Urinary bladder (tissue), 4 donors: Measurements from ENCODE around the gene TBCK. TPM values are rescaled to one million over a fixed set of nuclear protein-coding genes. Genes with fewer than 3 reads are reported as not detected.
A peak's percentile ranks its signal among the peaks of the same experiment; 100 is the strongest.

Experiments used
- DNase-seq: peaks from one replicate; pipeline ENCODE4 v3.0.0-alpha.2; 2015; ENCODE audit errors: extremely low spot score
- H3K27ac ChIP-seq: one replicate; pipeline ENCODE4 v1.5.1; 2013; ENCODE audit warnings: low read depth, mild to moderate bottlenecking, moderate library complexity
- H3K36me3 ChIP-seq: one replicate; pipeline ENCODE4 v1.6.1; 2013; ENCODE audit warnings: mild to moderate bottlenecking, moderate library complexity; ENCODE audit not compliant: insufficient read depth
- H3K4me1 ChIP-seq: one replicate; pipeline ENCODE4 v1.6.1; 2013; ENCODE audit warnings: mild to moderate bottlenecking, moderate library complexity; ENCODE audit not compliant: insufficient read depth
- H3K4me3 ChIP-seq: one replicate; pipeline ENCODE4 v1.5.1; 2013; ENCODE audit warnings: low read depth, low read length
- WGBS: extraction: QIAGEN DNeasy Blood & Tissue Kit; methylation state at CpG from one replicate; pipeline ENCODE4 v1.1.7; 2013; 5-methylcytosine and 5-hydroxymethylcytosine counted together
- polyA plus RNA-seq: library from polyadenylated mRNA; stranded (reverse); fragments of 200-250 nt; gene quantifications from one replicate; pipeline ENCODE4 v1.2.3, GENCODE V29; 2013
- total RNA-seq: library from RNA; depleted of rRNA; stranded (reverse); fragments of >200 nt; gene quantifications from one replicate; pipeline ENCODE4 v1.2.3, GENCODE V29; 2014
- donor health status: healthy with polysubstance abuse.
- donor health status: healthy.

The TBCK gene
- total and polyA plus RNA-seq, 2 donors = 14.1 to 113 TPM

DNA sequence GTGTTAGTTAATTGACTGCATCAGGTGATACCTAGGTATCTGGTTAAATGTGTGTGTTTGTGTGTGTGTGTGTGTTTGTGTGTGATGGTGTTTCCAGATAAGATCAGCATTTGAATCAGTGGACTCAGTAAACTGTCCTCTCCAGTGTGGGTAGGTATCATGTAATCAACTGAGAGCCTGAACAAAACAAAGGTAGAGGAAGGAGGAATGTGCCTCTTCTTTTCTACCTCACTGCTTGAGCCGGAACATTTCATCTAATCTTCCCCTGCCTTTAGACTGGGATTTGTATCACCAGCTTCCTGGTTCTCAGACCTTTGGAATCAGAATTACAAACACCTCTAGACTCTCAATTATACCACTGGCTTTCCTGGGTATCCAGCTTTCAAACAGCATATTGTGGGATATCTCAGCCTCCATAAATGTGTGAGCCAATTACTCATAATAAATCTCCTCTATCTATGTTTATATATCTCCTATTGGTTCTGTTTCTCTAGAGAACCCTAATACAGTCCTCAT lies 120.5 kb downstream of the TBCK start:
- Histone ChIP-seq H3K4me1 (no peaks in the 10 kb centered on the region), H3K4me3 (no peak overlapping the region), H3K36me3 (no peaks in the 10 kb centered on the region), H3K27ac (no peak overlapping the region)
- 97% methylated on average over 1 of the region's 1 CpG for WGBS
- no peak for DNase-seq

DNA sequence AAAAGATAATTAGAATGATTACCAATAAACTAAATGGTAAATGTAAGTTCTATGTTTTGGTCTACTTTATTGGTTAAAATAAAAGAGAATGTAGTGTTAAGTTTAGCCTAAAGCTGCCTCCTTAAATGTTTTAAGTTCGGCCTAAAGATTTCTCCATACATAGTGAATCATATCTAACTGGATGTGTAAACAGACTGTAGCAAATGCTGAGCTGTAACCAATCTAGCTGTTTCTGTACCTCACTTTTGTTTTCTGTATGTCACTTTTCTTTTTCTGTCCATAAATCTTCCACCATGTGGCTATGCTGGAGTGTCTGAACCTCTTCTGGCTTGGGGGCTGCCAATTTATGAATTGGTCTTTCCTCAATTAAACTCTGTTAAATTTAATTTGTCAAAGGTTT lies 121.2 kb downstream of the TBCK start:
- no peak for DNase-seq
- Histone ChIP-seq H3K4me3 (no peak overlapping the region), H3K27ac (no peak overlapping the region), H3K4me1 (no peaks in the 10 kb centered on the region), H3K36me3 (no peaks in the 10 kb centered on the region)
- 95% methylated on average over 1 of the region's 1 CpG for WGBS

DNA sequence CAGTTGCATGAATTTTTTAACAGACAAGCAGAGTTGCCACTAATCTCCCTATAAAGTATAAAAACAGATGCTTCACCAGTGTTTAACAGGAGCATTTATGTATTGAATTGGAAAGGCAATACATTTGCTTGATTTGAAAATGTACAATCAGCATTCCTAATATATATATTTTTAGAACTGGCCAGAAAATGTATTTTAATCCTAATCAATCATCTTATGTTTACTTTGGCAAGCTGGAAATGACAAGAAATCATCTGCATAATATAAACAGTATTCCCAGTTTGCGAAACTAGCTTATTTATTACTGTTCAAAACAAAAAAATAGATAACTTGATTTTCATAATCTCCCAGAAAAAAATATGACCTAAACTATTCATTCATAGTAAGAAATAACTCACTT lies 123.9 kb downstream of the TBCK start:
- H3K27ac ChIP-seq = no peak overlapping the region
- no peak for DNase-seq
- 87% methylated on average over 1 of the region's 1 CpG for WGBS
- no peaks in the 10 kb centered on the region for H3K36me3 ChIP-seq
- H3K4me3 ChIP-seq = no peak overlapping the region
- no peaks in the 10 kb centered on the region for H3K4me1 ChIP-seq

DNA sequence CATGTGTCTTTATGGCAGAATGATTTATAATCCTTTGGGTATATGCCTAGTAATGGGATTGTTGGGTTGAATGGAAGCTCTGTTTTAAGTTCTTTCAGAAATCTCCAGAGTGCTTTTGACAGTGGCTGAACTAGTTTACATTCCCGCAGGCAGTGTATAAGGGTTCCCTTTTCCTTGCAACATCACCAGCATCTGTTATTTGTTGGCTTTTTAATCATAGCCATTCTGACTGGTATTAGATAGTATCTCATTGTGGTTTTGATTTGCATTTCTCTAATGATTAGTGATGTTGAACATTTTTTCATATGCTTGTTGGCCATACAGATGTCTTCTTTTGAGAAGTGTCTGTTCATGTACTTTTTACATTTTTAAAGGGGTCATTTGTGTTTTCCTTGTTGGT lies 129.8 kb downstream of the TBCK start:
- WGBS = 93% methylated on average over 1 of the region's 1 CpG
- H3K4me3 ChIP-seq = no peak overlapping the region
- H3K36me3 ChIP-seq = no peaks in the 10 kb centered on the region
- H3K27ac ChIP-seq = no peak overlapping the region
- no peaks in the 10 kb centered on the region for H3K4me1 ChIP-seq
- no peak for DNase-seq

DNA sequence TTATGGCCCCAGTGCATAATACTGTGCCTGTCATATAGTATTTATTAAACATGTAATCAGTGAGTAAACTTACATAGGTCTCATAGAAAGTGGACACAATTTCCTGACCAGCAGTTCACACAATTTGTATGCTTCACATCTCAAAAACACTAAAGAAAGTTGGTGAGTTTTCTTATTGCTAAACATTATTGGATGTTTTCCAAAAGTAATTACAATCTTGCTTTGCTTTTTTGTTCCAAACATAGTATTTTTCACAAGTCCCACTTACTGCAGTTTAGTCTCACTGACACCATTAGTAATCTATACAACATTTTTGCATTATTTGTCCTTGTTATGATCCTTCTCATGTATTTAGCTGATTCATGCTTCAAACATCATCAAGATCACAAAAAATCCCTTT lies 132.5 kb downstream of the TBCK start:
- no peak overlapping the region for H3K27ac ChIP-seq
- H3K36me3 ChIP-seq = no peaks in the 10 kb centered on the region
- H3K4me1 ChIP-seq = no peaks in the 10 kb centered on the region
- DNase-seq = no peak
- no peak overlapping the region for H3K4me3 ChIP-seq

DNA sequence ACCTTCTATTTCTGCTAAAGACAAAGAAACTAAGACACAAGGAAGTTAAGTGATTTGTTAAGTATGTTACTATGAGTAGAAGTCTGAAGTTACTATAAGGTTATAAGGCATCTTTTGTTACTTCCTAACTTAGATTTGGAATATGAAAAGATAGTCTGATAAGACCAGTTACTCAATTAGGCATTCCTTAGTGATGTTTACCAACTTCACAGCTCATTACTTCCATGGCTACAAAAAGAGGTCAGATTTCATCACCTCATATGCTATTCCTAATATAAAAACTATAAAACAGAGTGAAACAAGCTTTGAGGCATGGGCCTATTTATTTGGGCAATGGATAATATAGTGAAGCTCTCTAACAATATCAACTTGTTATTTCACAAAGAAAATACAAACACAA lies 143.1 kb downstream of the TBCK start:
- Histone ChIP-seq H3K4me3 (no peak overlapping the region), H3K4me1 (no peaks in the 10 kb centered on the region), H3K27ac (no peak overlapping the region), H3K36me3 (no peaks in the 10 kb centered on the region)
- no peak for DNase-seq

DNA sequence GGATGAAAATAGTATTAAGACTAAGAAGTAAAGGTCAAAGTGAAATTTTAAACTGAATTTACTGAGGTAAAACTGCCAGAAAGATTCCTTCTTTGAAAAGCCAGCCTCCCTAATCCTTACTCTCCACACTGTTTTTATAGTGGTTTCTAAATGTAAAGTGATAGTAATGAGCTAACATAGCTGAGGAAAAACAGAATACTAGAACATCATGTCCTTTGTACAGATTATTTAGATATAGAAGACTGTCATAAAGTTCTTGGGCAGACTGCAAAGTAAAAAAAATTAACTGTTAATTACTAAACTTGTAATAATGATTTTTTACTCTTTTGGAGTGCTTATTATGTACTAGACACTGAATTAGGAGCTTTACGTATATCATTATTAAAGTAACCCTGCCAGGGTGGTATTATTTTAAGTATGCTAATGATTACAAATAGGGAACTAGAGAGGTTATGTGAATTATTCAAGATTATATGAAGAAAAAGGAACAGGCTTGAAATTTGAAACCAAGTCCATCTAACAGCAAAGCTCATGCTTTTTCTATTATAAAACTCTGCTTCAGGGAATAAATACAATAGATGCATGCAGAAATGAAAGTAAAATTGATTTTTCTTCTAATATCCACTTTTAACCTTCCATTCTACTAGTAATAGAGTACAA lies 150.5 kb downstream of the TBCK start:
- 66% methylated on average over 1 of the region's 1 CpG for WGBS
- H3K36me3 ChIP-seq = no peaks in the 10 kb centered on the region
- H3K4me3 ChIP-seq = no peak overlapping the region
- no peaks in the 10 kb centered on the region for H3K4me1 ChIP-seq
- peak; percentile 0 for DNase-seq
- no peak overlapping the region for H3K27ac ChIP-seq

DNA sequence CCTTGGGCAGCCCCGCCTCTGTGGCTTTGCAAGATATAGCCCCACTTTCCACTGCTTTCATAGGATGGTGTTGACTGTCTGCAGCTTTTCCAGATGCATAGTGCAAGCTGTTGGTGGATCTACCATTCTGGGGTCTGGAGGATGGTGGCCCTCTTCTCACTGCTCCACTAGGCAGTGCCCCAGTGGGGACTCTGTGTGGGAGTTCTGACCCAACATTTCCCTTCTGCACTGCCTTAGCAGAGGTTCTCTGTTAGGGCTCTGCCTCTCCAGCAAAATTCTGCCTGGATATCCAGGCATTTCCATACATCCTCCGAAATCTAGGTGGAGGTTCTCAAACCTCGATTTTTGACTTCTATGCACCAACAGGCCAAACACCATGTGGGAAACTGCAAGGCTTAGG lies 153.7 kb downstream of the TBCK start:
- Histone ChIP-seq H3K36me3 (no peaks in the 10 kb centered on the region), H3K4me1 (no peaks in the 10 kb centered on the region), H3K4me3 (no peak overlapping the region), H3K27ac (no peak overlapping the region)
- no peak for DNase-seq
- 95% methylated on average over 3 of the region's 3 CpGs for WGBS

DNA sequence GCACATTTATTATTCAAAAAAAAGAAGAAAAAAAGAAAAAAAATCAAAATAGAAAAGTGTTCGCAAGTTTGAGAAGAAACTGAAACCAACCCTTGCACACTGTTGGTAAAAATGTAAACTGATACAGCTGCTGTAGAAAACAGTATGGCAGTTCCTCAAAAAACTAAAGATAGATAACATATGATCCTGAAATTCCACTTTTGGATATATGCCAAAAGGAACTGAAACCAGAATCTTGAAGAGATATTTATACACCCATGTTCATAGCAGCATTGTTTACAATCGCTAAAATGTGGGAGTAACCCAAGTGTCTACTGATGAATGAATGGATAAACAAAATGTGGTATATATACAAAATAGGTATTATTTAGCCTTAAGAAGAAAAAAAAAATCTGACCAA lies 155.4 kb downstream of the TBCK start:
- WGBS = 60% methylated on average over 2 of the region's 2 CpGs
- Histone ChIP-seq H3K4me1 (no peaks in the 10 kb centered on the region), H3K27ac (no peak overlapping the region), H3K36me3 (no peaks in the 10 kb centered on the region), H3K4me3 (no peak overlapping the region)
- no peak for DNase-seq

DNA sequence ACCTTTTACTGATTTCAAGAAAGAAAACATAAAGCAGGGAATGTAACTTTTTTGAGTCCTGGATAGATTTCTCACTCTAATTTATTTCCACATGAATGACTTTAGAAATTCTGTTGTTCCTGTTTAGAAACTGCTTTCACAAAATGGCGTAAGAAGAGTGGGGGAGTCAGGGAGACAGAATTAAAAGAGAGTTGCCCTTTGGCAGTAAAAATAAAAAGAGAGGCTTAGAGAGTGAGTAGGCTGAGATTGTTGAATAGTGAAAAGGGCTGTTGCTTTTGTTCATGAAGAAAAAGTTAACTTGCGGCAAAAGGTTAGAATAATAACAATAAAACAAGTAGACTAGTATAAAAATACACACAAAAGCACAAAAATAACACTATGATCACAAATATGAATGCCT lies 166.1 kb downstream of the TBCK start:
- Histone ChIP-seq H3K4me1 (no peaks in the 10 kb centered on the region), H3K4me3 (no peak overlapping the region), H3K27ac (no peak overlapping the region), H3K36me3 (no peaks in the 10 kb centered on the region)
- 94% methylated on average over 2 of the region's 2 CpGs for WGBS
- no peak for DNase-seq

DNA sequence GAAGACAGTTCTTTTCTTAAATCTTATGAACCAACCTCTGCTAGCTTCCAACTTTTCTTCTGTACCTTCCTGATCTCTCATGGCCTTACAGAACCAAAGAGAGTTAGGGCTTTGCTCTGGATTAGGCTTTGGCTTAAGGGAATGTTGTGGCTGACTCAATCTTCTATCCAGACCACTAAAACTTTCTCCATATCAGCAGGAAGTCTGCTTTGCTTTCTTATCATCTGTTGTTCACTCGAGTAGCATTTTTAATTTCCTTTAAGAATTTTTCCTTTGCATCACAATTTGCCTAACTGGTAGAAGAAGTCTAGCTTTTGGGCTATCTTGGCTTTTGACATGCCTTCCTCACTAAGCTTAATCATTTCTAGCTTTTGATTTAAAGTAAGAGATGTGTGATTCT lies 167.0 kb downstream of the TBCK start:
- no peak for DNase-seq
- H3K27ac ChIP-seq = no peak overlapping the region
- no peak overlapping the region for H3K4me3 ChIP-seq
- H3K4me1 ChIP-seq = no peaks in the 10 kb centered on the region
- WGBS = 82% methylated on average over 1 of the region's 1 CpG
- no peaks in the 10 kb centered on the region for H3K36me3 ChIP-seq

DNA sequence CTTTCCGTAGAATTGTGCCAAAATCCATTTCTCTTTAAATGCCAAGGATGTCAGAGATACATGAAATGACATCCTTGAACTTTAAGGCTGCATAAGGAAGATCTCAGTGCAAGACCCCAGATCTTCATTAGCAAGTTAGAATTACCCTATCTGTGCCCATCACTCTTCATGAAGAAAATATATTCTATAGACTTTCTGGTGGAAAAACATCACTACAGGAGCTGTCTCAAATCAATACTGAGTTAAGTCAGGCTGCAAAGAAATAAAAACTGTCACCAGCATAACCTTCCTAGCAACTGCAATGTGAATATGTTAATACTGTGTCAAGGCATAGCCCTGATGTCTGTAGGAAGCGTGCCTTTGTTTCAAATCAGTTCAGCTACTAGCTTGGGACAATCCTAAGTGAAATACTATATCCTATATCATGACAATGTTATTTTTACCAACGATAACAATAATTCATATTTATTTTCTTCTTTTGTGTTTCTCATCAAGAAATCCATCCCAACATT lies 173.3 kb downstream of the TBCK start:
- Histone ChIP-seq H3K4me3 (no peak overlapping the region), H3K27ac (no peak overlapping the region), H3K36me3 (no peaks in the 10 kb centered on the region), H3K4me1 (no peaks in the 10 kb centered on the region)
- 78% methylated on average over 3 of the region's 3 CpGs for WGBS
- no peak for DNase-seq

DNA sequence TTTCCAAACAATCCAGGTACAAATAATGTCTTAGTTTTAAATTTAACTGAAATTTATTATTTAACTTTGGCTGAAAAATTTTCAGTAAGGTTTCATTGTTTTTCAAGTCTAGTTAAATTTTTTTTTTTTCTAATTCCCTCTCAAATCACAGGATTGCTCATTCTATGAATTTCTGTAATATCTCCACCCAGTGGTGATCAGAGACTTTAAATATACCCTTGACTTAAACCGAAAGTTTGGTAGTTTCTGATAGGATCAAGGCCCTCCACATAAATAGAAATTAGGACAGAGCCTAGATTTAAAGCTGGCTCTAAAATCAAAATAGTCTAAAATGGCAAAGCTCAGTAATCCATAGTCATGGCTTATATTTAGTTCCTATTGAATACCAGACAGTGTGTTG lies 175.4 kb downstream of the TBCK start:
- H3K4me1 ChIP-seq = no peaks in the 10 kb centered on the region
- H3K4me3 ChIP-seq = no peak overlapping the region
- no peaks in the 10 kb centered on the region for H3K36me3 ChIP-seq
- DNase-seq = no peak
- no peak overlapping the region for H3K27ac ChIP-seq
- WGBS = 72% methylated on average over 1 of the region's 1 CpG

DNA sequence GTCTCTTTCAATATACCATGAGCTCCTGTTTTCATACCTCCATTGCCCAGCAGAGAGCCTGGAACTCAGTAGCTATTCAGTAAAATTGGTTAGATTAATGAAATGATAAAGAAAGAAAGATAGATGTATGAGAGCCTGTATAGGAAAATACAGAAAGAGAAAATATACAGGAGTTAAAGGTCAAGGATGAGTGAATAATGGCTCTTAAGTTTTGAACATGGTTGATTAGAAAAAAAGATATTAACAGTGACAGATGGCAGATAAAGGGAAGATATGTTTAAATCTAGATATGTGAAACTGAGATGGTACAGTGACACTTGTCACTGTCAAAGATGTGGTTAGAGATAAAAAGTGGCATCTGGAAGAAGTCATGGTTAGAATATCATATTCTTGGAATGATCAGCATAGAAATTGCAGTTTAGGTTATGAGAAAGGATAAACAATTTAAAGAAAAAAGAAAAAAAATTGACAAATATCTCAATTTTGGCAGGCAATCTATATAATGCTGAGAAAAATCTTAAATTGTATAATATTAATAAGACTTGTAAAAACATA lies 179.2 kb downstream of the TBCK start:
- Histone ChIP-seq H3K27ac (no peak overlapping the region), H3K36me3 (no peaks in the 10 kb centered on the region), H3K4me1 (no peaks in the 10 kb centered on the region), H3K4me3 (no peak overlapping the region)
- DNase-seq = no peak

DNA sequence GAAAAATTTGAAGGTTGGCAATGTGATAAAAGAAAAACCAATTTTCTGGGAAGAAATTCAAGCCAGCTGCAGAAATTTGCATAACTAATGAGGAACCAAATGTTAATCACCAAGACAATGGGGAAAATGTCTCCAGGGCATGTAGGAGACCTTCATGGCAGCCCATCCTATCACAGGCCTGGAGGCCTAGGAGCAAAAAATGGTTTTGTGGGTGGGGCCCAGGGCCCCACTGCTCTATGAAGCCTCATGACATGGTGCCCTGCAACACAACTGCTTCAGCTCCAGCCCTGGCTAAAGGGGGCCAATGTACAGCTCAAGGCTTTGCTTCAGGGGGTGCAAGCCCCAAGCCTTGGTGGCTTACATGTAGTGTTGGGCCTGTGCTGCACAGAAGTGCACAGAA lies 184.0 kb downstream of the TBCK start:
- Histone ChIP-seq H3K4me1 (no peaks in the 10 kb centered on the region), H3K4me3 (no peak overlapping the region), H3K36me3 (no peaks in the 10 kb centered on the region), H3K27ac (no peak overlapping the region)
- DNase-seq = no peak
